AG04450 (cell line): Measurements from ENCODE around the gene OXSR1. TPM values are rescaled to one million over a fixed set of nuclear protein-coding genes. Genes with fewer than 3 reads are reported as not detected.

Experiments used
- CTCF ChIA-PET: fragments of 300-600, 350-600 bp; formaldehyde crosslinking; extraction: SDS; loops from one replicate; lab custom pipeline; 2022; ENCODE audit warnings: antibody characterized with exemption, inconsistent platforms; lab: Charles Lee
- POLR2A ChIA-PET: fragments of 350-600 bp; formaldehyde crosslinking; extraction: SDS; loops from one replicate; lab custom pipeline; 2021; ENCODE audit warnings: antibody characterized with exemption, inconsistent platforms; lab: Yijun Ruan, JAX
- DNase-seq: peaks from one replicate; pipeline ENCODE4 v3.0.0-alpha.2; 2011; ENCODE audit warnings: low read depth, low spot score
- H3K27ac ChIP-seq: one replicate; pipeline ENCODE4 v1.5.1; 2012; ENCODE audit warnings: low read depth, low read length, control low read depth
- H3K27me3 ChIP-seq: one replicate; pipeline ENCODE4 v1.6.0; 2012; ENCODE audit warnings: low read length; ENCODE audit not compliant: control insufficient read depth, insufficient read depth
- H3K4me3 ChIP-seq: 2 replicates; pipeline ENCODE4 v1.5.1; 2011; ENCODE audit warnings: mild to moderate bottlenecking, low read depth, low read length, control low read depth
- H3K9me3 ChIP-seq: 2 replicates; pipeline ENCODE4 v1.5.1; 2012; ENCODE audit warnings: low read length; ENCODE audit not compliant: control insufficient read depth, insufficient read depth
- polyA plus RNA-seq: library from polyadenylated mRNA; depleted of rRNA; stranded (reverse); fragments of >200 nt; gene quantifications from 2 replicates; pipeline ENCODE4 v1.2.3, GENCODE V29; 2011
- TF ChIP-seq, protein P1 (sequence below): IDR thresholded peaks from 2 replicates; pipeline ENCODE4 v1.5.1; 2011; ENCODE audit warnings: low read depth, low read length, control low read depth, inconsistent platforms

Gene OXSR1
- polyA plus RNA-seq, 1 experiment, result 42.3 TPM

DNA sequence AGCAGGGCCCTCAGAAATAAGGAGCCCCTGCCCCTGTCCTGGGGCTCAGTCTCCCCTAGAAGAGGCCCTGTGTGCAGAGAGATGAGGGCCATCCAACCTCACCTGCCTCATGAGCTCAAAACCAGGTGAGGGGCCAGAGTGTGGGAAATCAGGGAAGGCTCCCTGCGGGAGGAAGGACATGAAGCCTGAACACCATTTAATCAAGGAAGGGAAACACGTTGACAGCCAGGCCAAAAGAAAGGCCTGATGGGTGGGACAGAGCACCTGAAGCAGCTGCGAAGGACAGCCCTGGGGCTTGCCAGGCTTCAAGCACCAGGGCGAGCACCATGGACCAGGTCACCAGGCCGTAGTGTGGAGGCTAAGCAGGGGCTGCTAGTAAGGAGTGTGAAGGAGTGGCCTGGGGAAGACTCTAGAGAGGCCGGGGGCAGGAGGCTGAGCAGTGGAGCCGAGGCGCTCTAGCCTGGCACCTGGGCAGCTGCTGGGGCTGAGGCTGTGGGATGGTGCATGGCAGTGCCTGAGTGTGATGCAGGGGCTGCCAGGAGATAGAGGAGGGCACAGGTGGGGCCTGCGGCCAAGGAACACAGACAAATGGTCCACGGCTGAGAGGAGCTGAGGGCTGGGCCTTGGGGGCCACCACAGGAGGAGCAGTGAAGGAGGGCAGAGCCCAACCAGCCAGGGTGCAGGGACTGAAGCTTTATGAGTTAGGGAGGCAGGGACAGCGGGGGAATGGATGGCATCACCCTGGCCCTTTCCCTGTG, 44.5 kb upstream of the OXSR1 start:
- Histone ChIP-seq H3K9me3 (no peaks in the 10 kb centered on the region), H3K4me3 (no peak overlapping the region), H3K27ac (no peak overlapping the region), H3K27me3 (no peaks in the 10 kb centered on the region)
- POLR2A ChIA-PET, result no interaction called here
- TF ChIP-seq, protein P1, sequence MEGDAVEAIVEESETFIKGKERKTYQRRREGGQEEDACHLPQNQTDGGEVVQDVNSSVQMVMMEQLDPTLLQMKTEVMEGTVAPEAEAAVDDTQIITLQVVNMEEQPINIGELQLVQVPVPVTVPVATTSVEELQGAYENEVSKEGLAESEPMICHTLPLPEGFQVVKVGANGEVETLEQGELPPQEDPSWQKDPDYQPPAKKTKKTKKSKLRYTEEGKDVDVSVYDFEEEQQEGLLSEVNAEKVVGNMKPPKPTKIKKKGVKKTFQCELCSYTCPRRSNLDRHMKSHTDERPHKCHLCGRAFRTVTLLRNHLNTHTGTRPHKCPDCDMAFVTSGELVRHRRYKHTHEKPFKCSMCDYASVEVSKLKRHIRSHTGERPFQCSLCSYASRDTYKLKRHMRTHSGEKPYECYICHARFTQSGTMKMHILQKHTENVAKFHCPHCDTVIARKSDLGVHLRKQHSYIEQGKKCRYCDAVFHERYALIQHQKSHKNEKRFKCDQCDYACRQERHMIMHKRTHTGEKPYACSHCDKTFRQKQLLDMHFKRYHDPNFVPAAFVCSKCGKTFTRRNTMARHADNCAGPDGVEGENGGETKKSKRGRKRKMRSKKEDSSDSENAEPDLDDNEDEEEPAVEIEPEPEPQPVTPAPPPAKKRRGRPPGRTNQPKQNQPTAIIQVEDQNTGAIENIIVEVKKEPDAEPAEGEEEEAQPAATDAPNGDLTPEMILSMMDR, result no peak
- no peak for DNase-seq
- CTCF ChIA-PET, result interaction anchor here (1.0 to 2.0 kb wide), 2 partner anchors 226 to 376 kb away, joined by 3 to 10 read pairs; partner anchors contain the start of genes EXOG and XYLB

DNA sequence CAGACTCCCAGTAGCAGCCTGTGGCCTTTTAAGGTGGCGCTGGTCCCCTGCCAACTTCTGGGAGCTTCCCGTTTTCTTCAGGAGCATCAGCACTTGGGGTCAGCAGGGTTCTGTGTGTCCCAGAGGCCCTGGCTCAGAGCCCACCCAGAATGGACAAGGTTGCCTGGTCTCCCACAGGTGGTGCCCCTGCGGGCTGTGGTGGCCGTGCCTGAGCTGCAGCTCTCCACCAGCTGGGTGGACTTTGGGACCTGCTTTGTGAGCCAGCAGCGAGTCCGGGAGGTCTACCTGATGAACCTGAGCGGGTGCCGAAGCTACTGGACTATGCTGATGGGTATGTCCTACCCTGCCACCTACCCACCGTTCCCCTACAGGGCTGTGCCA, 43.9 kb upstream of the OXSR1 start:
- H3K27ac ChIP-seq, result no peak overlapping the region
- TF ChIP-seq, protein P1, result no peak
- no peak for DNase-seq
- no peaks in the 10 kb centered on the region for H3K27me3 ChIP-seq
- CTCF ChIA-PET, result no interaction called here
- no peak overlapping the region for H3K4me3 ChIP-seq
- POLR2A ChIA-PET, result no interaction called here
- H3K9me3 ChIP-seq, result no peaks in the 10 kb centered on the region

DNA sequence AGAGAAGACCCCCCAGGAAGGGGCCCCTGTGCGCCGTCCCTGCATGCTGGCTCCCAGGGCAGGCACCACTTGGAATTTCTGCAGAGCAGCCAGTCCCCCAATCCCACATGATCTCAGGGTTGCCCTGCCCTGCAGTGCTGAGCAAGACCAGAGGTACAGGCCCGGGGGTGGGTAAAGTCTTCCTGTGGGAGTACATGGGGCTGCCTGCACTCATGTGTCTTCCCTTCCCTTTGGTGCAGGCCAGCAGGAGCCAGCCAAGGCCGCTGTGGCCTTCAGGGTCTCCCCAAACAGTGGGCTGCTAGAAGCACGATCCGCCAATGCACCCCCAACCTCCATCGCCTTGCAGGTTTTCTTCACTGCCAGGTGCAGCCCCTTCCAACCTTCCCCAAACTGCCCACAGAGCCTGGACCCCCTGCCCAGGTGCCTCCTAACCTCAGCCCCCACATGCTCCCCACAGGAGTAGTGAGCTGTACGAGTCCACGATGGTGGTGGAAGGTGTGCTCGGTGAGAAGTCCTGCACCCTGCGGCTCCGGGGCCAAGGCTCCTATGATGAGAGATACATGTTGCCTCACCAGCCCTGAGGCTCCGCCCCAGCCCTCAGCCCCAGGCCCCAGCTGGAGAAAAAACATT, 43.4 kb upstream of the OXSR1 start:
- H3K27ac ChIP-seq, result no peak overlapping the region
- H3K9me3 ChIP-seq, result no peaks in the 10 kb centered on the region
- CTCF ChIA-PET, result no interaction called here
- DNase-seq, result no peak
- TF ChIP-seq, protein P1, result no peak
- H3K4me3 ChIP-seq, result no peak overlapping the region
- POLR2A ChIA-PET, result no interaction called here
- H3K27me3 ChIP-seq, result no peaks in the 10 kb centered on the region

DNA sequence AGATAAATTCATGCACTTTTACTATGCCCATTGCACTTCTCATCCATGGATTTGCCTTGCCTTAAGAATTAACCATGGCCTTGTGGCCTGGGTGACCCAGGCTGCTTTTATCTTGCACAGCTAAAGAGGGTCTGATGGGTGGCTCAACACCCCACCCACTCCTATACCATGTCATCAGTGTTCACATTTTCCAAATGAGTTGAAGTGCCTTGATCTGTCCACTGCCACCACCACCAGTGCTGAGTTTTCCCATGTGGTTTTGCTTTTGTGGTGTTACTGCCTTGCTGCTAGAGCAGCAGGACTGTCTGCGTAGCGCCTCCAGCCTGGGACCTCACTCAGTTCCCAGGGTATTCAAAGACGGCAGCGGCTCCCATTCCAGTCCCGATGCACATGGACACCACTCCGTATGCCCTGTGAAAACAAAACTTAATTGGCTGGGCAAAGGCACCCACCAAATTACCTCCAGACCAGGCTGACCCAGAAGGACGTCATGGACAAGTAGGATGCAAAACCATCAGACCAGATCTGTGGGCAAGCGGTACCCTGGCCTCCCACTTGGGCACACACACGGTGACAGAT, 42.5 kb upstream of the OXSR1 start:
- TF ChIP-seq, protein P1, result no peak
- H3K4me3 ChIP-seq, result no peak overlapping the region
- no peak for DNase-seq
- POLR2A ChIA-PET, result no interaction called here
- no peak overlapping the region for H3K27ac ChIP-seq
- CTCF ChIA-PET, result no interaction called here
- H3K27me3 ChIP-seq, result no peaks in the 10 kb centered on the region
- H3K9me3 ChIP-seq, result no peaks in the 10 kb centered on the region
